Iris pigment epithelial cell (primary cell): ENCODE data around the gene PDHX.
A peak's percentile ranks its signal among the peaks of the same experiment; 100 is the strongest.
"Not testable (repeated sequence)": the region's sequence is repeated elsewhere in the genome, so short reads cannot be mapped to it uniquely, and the experiment has no call there.

ENCODE experiments used
- DNase-seq: peaks from one replicate; pipeline ENCODE4 v3.0.0-alpha.2; 2011; ENCODE audit warnings: low read depth

Gene PDHX

GRCh38 chr11:34911676-34912075 lies 4.7 kb upstream of the PDHX start:
- DNase-seq: no peak

- not testable (repeated sequence) for DNase-seq
Measured at GRCh38 chr11:34913556-34913955, 2.9 kb upstream of the PDHX start.

- DNase-seq: peak; percentile 42
Measured at GRCh38 chr11:34915136-34916014, 1.0 kb upstream of the PDHX start.

GRCh38 chr11:34916843-34917770 lies 689 bp downstream of the PDHX start:
- peak; percentile 55 for DNase-seq

- no peak for DNase-seq
Measured at GRCh38 chr11:34921156-34921555, 4.7 kb downstream of the PDHX start.

GRCh38 chr11:34924714-34925113 lies 8.3 kb downstream of the PDHX start:
- DNase-seq: peak; percentile 20

GRCh38 chr11:34926101-34926830 lies 9.8 kb downstream of the PDHX start:
- DNase-seq: peak; percentile 67

- DNase-seq: peak; percentile 69
Measured at GRCh38 chr11:34926831-34927132, 10.4 kb downstream of the PDHX start.

- DNase-seq: no peak
Measured at GRCh38 chr11:34928268-34928959, 12.0 kb downstream of the PDHX start.

GRCh38 chr11:34928960-34929680 lies 12.7 kb downstream of the PDHX start:
- DNase-seq: peak; percentile 16

GRCh38 chr11:34929794-34930763 lies 13.7 kb downstream of the PDHX start:
- DNase-seq: no peak

GRCh38 chr11:34936945-34937629 lies 20.7 kb downstream of the PDHX start:
- no peak for DNase-seq

GRCh38 chr11:34938611-34939010 lies 22.2 kb downstream of the PDHX start:
- DNase-seq: no peak

GRCh38 chr11:34940026-34940677 lies 23.7 kb downstream of the PDHX start:
- DNase-seq: peak; percentile 66

GRCh38 chr11:34941688-34942087 lies 25.3 kb downstream of the PDHX start:
- no peak for DNase-seq

- no peak for DNase-seq
Measured at GRCh38 chr11:34944692-34945091, 28.3 kb downstream of the PDHX start.

- DNase-seq: peak; percentile 40
Measured at GRCh38 chr11:34948696-34949095, 32.3 kb downstream of the PDHX start.

- DNase-seq: peak; percentile 34
Measured at GRCh38 chr11:34953955-34954354, 37.5 kb downstream of the PDHX start.

GRCh38 chr11:34957206-34957605 lies 40.8 kb downstream of the PDHX start:
- DNase-seq: no peak
